Small intestine (tissue), 7 donors: Measurements from ENCODE around the gene CCL16. TPM values are rescaled to one million over a fixed set of nuclear protein-coding genes. Genes with fewer than 3 reads are reported as not detected.
"Not testable (repeated sequence)": the region's sequence is repeated elsewhere in the genome, so short reads cannot be mapped to it uniquely, and the experiment has no call there.

ENCODE experiments used
- DNase-seq, 2 donors: peaks; one replicate each; pipeline versions ENCODE4 v3.0.0 to v3.0.0-alpha.2; 2013
- FAIRE-seq: peaks from 2 replicates; lab custom pipeline; 2012; peaks lifted over from hg19 to GRCh38; lab: Jason Lieb, UNC
- H3K27ac ChIP-seq, 3 donors: one replicate each; pipeline ENCODE4 v1.5.1; 2013; ENCODE audit warnings: low read length in 2 of 3, mild to moderate bottlenecking in 2 of 3, control low read depth in 1 of 3, inconsistent platforms in 1 of 3, low read depth in 1 of 3, moderate library complexity in 1 of 3
- H3K27me3 ChIP-seq, 3 donors: one replicate each; pipeline ENCODE4 v1.6.1; 2013; ENCODE audit warnings: low read length in 3 of 3, inconsistent platforms in 1 of 3; ENCODE audit not compliant: control insufficient read depth in 3 of 3, insufficient read depth in 3 of 3
- H3K36me3 ChIP-seq, 3 donors: one replicate each; pipeline ENCODE4 v1.6.1; 2013; ENCODE audit warnings: low read length in 3 of 3, inconsistent platforms in 1 of 3, low read depth in 1 of 3, mild to moderate bottlenecking in 1 of 3, moderate library complexity in 1 of 3; ENCODE audit not compliant: control insufficient read depth in 3 of 3, insufficient read depth in 2 of 3
- H3K4me1 ChIP-seq, 3 donors: one replicate each; pipeline ENCODE4 v1.6.1; 2013; ENCODE audit warnings: low read length in 2 of 3, inconsistent platforms in 1 of 3, low read depth in 1 of 3, mild to moderate bottlenecking in 1 of 3, moderate library complexity in 1 of 3; ENCODE audit not compliant: control insufficient read depth in 3 of 3, insufficient read depth in 2 of 3
- H3K4me3 ChIP-seq, 3 donors: one replicate each; pipeline ENCODE4 v1.5.1; 2013; ENCODE audit warnings: low read length in 3 of 3, control low read depth in 1 of 3, inconsistent platforms in 1 of 3, low read depth in 1 of 3, mild to moderate bottlenecking in 1 of 3, moderate library complexity in 1 of 3
- H3K9me3 ChIP-seq, 2 donors: one replicate each; pipeline ENCODE4 v1.6.1; 2013; ENCODE audit warnings: low read depth in 1 of 2, low read length in 1 of 2; ENCODE audit not compliant: control insufficient read depth in 2 of 2, insufficient read depth in 1 of 2
- WGBS, 3 donors: extraction: QIAGEN DNeasy Blood & Tissue Kit; methylation state at CpG; one replicate each; pipeline ENCODE4 v1.1.7; 2013; 5-methylcytosine and 5-hydroxymethylcytosine counted together
- polyA plus RNA-seq, 4 donors: library from polyadenylated mRNA; stranded (reverse) in 3 of 4; unstranded in 1 of 4; fragments of 200-250 nt in 3 of 4; fragments of 120-200 nt in 1 of 4; gene quantifications; one replicate each; pipeline versions ENCODE4 v1.2.1 to v1.2.3, GENCODE V29; 2013
- donor health status: healthy with polysubstance abuse.
- donor health status: control.
- donor health status: control.
- donor health status: Bipolar disorder and iron deficiency.
- donor health status: healthy.

CCL16 gene
- polyA plus RNA-seq, 4 donors = 0.19 to 0.21 TPM; not detected in 2

DNA sequence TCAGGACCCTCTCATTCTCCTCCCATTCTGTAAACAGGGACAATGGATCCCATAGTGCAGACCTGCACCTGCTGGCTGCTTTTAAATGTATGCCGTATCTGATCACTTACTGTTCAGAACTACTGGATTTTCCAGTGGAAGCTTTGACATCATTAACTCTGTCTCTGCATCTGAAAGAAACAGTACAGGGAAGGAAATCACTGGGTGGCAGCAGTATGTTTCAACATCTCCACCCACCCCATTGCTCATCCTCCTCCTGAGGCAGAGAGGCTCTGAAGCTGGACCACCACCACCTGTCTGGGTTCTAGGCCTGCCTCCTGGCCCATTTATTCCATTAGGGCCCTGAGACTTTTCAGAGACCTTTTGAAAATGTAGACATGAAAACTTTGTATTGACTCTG is 17.5 kb upstream of the CCL16 start:
- DNase-seq (no peak), FAIRE-seq (no peak)
- Histone ChIP-seq H3K27ac (no peak overlapping the region), H3K36me3 (peaks cover 2 to 23% (median 6%) of the 10 kb centered on the region in 3 donors), H3K27me3 (no peaks in the 10 kb centered on the region), H3K4me3 (no peak overlapping the region), H3K4me1 (peaks cover 0 to 19% (median 4%) of the 10 kb centered on the region in 3 donors), H3K9me3 (no peaks in the 10 kb centered on the region)
- WGBS, 3 donors = 83 to 92% (median 85%) methylated on average over 1 of the region's 1 CpG

DNA sequence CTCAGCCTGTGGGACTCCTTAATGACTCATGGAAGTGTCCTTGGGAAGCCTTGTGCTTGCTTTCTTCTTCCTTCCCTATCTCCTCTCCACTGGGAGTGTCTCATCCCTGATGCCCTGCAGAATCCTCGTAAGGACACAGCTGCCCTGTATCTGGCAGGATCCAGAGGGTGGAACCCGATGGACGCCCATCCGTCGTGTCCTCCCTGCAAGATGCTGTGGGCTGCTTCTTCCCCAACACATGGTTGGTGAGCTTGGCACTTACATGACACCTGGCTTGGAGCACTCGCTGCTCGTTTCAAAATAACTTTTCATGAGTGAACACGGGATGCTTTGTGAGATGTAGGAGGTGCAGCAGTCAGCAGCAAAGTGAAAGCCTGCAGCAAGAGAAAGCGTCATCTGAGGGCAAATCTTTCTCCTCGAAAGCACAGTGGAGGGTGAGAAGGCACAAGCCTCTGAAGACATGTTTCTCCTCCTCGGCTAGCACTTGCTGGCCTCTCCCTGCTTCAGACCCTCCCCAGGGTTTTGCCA is 16.8 kb upstream of the CCL16 start:
- DNase-seq = no peak
- Histone ChIP-seq H3K4me1 (peaks cover 0 to 13% (median 4%) of the 10 kb centered on the region in 3 donors), H3K4me3 (no peak overlapping the region), H3K36me3 (peaks cover 2 to 28% (median 6%) of the 10 kb centered on the region in 3 donors), H3K27ac (no peak overlapping the region), H3K27me3 (no peaks in the 10 kb centered on the region), H3K9me3 (no peaks in the 10 kb centered on the region)
- no peak for FAIRE-seq
- 82 to 83% (median 83%) methylated on average over 11 of the region's 11 CpGs for WGBS, 3 donors

DNA sequence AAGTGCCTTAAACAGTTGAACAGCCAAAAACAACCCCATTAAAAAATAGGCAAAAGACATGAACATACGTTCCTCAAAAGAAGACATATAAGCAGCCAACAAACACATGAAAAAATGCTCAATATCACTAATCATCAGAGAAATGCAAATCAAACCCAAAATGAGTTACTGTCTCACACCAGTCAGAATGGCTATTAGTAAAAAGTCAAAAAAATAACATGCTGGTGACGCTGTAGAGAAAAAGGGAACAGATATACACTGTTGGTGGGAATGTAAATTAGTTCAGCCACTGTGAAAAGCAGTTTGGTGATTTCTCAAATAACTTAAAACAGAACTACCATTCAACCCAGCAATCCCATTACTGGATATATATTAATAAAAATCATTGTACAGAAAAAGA is 14.0 kb upstream of the CCL16 start:
- not testable (repeated sequence) for H3K4me3 ChIP-seq, H3K9me3 ChIP-seq, DNase-seq, H3K27ac ChIP-seq, FAIRE-seq, H3K27me3 ChIP-seq
- H3K36me3 ChIP-seq = peaks cover 2 to 43% (median 6%) of the 10 kb centered on the region in 3 donors
- H3K4me1 ChIP-seq = peaks cover 0 to 18% (median 0%) of the 10 kb centered on the region in 3 donors
- WGBS, 3 donors = 86 to 93% (median 89%) methylated on average over 2 of the region's 2 CpGs

DNA sequence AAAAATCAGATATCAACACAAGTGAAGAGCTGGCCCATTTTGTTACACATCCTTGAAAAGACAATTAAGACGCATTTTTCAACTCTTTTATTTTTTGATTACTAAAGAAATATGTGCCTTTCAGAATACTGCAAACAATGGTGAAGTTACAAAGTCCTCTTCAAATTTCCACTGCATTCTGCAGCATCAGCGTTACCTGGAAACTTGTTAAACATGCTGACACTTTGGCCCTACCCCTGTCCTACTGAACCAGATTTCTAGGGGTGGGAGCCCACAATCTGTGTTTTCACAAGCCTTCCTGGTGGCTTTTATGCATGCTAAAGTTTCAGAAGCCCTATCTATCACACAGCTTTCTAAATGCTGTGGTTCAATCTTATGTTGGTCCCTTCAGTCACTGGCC is 9.8 kb upstream of the CCL16 start:
- Histone ChIP-seq H3K27ac (peak overlapping the region in 1 of 3 donors; percentile 89), H3K4me1 (peaks cover 0 to 15% (median 0%) of the 10 kb centered on the region in 3 donors), H3K4me3 (no peak overlapping the region), H3K36me3 (peaks cover 0 to 29% (median 0%) of the 10 kb centered on the region in 3 donors), H3K9me3 (no peaks in the 10 kb centered on the region), H3K27me3 (no peaks in the 10 kb centered on the region)
- WGBS, 3 donors = 27 to 62% (median 40%) methylated on average over 2 of the region's 2 CpGs
- FAIRE-seq = no peak
- DNase-seq = peak; percentile 30 to 87

DNA sequence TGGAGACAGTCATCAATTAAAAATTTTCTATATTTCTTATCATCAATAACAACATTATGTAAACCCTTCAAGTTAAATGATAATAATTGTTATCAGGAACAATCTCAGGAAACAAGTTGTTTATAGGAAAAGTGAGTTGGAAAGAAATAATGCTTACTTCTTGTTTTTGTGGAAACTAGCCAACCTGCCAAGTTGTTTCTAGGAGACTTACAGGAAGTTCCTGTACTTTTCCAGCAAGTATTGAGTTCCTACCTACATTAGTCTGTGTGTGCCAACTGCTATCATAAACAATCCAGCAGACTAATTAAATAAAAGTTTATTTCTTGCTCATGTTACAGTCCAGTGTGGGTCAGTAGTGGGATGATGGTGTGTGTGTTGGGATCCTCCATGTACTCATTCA is 6.9 kb upstream of the CCL16 start:
- FAIRE-seq (no peak), DNase-seq (no peak)
- Histone ChIP-seq H3K36me3 (peaks cover 0 to 40% (median 0%) of the 10 kb centered on the region in 3 donors), H3K27me3 (no peaks in the 10 kb centered on the region), H3K4me1 (peaks cover 0 to 15% (median 0%) of the 10 kb centered on the region in 3 donors), H3K9me3 (no peaks in the 10 kb centered on the region), H3K4me3 (no peak overlapping the region), H3K27ac (no peak overlapping the region)

DNA sequence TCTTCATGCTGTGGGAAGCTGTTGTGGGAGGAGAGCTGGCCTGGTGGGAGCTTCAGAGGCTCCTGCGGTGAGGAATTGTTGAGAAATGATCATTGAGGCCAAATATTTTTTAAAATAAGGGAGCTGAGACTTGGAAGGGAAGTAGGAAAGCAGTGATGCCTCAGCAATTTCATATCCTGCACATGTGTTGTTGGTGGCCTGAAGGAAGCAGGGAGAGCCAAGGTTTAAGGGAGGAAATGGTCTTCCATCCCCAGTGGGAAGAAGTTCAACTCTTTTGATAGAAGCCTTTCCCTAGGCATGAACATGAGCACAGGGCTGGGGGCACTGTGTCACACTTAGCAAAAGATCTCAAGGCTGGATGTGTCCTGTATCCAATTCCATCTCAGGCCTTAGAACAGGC is 5.3 kb upstream of the CCL16 start, which contains the start of gene CCL14:
Gene CCL14 (minus strand): TSS at position 87 of the 400 bp plus-strand sequence. CDS start 80 bp downstream, at position 7.
- no peak for FAIRE-seq
- DNase-seq = no peak
- Histone ChIP-seq H3K36me3 (peaks cover 0 to 26% (median 0%) of the 10 kb centered on the region in 3 donors), H3K9me3 (no peaks in the 10 kb centered on the region), H3K4me3 (no peak within 1 kb of the TSS), H3K27ac (peak within 1 kb of the TSS in 1 of 3 donors; percentile 17), H3K27me3 (no peaks in the 10 kb centered on the region), H3K4me1 (peaks cover 0 to 19% (median 0%) of the 10 kb centered on the region in 3 donors)
- 68 to 96% (median 89%) methylated on average over 1 of the region's 1 CpG for WGBS, 3 donors

DNA sequence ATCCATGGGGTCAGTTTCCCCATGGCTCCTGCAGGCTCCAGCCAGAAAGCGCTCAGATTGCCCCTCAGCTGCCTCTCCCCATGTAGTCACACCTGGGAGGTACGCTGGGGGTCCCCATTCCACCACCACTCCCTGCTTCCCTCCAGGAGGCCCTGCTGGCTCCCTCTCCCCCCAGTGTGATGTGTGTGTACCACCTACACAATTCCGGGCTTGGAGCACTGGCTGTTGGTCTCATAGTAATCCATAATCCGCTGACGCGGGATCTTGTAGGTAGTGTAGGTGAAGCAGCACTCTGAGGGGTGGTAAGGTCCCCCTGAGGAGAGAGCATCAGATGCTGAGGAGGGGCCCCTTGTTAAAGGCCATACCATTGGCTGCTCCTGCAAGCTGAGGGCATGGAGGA is 2.8 kb upstream of the CCL16 start:
- no peak overlapping the region for H3K27ac ChIP-seq
- peaks cover 0 to 19% (median 0%) of the 10 kb centered on the region in 3 donors for H3K4me1 ChIP-seq
- no peak overlapping the region for H3K4me3 ChIP-seq
- DNase-seq (no peak), FAIRE-seq (no peak)
- no peaks in the 10 kb centered on the region for H3K27me3 ChIP-seq
- H3K36me3 ChIP-seq = peaks cover 0 to 22% (median 0%) of the 10 kb centered on the region in 3 donors
- H3K9me3 ChIP-seq = no peaks in the 10 kb centered on the region
- WGBS, 3 donors = 92 to 100% (median 94%) methylated on average over 6 of the region's 6 CpGs

DNA sequence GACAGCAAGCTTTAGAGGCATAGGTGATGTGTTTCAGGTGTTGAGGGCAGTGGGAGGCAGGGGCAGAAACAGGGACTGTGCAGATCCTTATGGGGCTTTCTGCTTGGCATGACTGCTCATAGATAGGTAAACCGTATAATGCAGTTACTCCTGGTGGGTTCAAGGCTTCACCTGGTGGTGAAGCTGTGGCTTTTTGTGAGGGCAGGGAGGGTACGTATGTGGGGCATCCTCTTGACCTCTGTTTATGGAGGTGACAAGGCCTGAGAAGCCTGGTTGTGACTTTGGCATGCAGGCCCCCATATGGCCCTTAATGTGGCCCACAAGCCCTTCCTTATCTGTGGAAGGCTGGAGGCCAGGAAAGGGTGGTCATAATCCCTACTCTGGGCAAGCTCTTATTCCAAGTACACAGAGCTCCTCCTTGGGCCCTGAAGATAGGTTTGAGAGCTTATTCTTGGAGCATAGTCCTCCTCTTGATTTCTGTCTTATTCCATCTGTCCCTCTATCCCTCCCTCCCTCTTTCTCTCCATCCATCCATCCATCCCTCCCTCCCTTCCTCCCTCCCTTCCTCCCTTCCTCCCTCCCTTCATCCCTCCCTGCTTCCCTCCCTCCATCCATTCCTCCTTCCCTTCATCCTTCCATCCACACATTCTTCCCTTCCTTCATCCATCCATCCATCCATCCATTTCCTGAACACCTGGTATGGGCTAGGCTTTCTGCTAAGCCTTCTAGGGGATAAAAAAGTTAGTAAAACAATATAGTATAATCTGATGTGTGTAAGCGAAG is 1.3 kb upstream of the CCL16 start:
- no peaks in the 10 kb centered on the region for H3K9me3 ChIP-seq
- H3K4me1 ChIP-seq = peaks cover 0 to 19% (median 0%) of the 10 kb centered on the region in 3 donors
- peak overlapping the region in 1 of 3 donors; percentile 74 for H3K27ac ChIP-seq
- no peak for DNase-seq
- FAIRE-seq = no peak
- H3K4me3 ChIP-seq = no peak overlapping the region
- WGBS, 3 donors = 79 to 87% (median 80%) methylated on average over 3 of the region's 3 CpGs
- no peaks in the 10 kb centered on the region for H3K27me3 ChIP-seq
- H3K36me3 ChIP-seq = peaks cover 0 to 20% (median 0%) of the 10 kb centered on the region in 3 donors
